ENCODE measurements around the gene EZH2. TPM values are rescaled to one million over a fixed set of nuclear protein-coding genes. Genes with fewer than 3 reads are reported as not detected.
A peak's percentile ranks its signal among the peaks of the same experiment; 100 is the strongest.

The EZH2 gene
- total and polyA plus RNA-seq, 2 donors (not counting 3 experiments of a cell fraction or from before 2014, with no cell fraction given) = 16.9 to 33.4 TPM

DNA sequence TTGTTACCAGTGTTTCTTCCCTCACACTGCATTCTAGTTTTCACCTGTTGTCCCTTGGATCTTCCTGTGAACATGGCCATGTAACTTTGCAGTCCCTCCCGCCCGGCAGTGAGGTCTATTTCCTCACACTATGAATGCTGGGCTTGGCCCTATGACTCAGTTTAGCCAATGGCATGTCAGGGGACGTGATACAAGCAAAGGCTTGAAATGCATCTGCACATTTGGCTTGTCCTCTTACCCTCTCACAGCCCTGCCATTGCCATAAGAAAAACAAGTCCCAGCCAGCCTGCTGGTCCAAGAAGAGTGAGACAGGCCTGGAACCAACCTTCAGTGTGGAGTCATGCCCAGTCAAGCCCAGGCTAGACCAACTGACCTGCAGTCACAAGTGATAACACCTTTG, 17.1 kb upstream of the EZH2 start:
- CTCF ChIA-PET = no interaction called here
- DNase-seq (ENCODE audit: low read depth, low spot score) = no peak

GRCh38 chr7:148898845-148899484, 14.9 kb upstream of the EZH2 start:
- Histone ChIP-seq H3K4me1 (ENCODE audit: control insufficient read depth, extremely low read depth, insufficient read depth, low read length) (no peaks in the 10 kb centered on the region), H3K27me3 (ENCODE audit: control insufficient read depth in 2 of 2, insufficient read depth in 2 of 2, low read length in 2 of 2) (peaks cover 2 to 6% of the 10 kb centered on the region in 2 experiments), H3K9me3 (replicated peaks; ENCODE audit: control insufficient read depth, insufficient read depth, low read length) (no peaks in the 10 kb centered on the region), H3K27ac (ENCODE audit: insufficient read depth, low read depth, low read length) (no peak overlapping the region), H3K9me1 (replicated peaks; ENCODE audit: control insufficient read depth, extremely low read depth, insufficient read depth, low read length) (no peaks in the 10 kb centered on the region), H3K79me2 (ENCODE audit: control insufficient read depth, insufficient read depth, low read length) (no peaks in the 10 kb centered on the region), H2AFZ (ENCODE audit: low read depth, low read length) (peak overlapping the region; percentile 13), H3K4me2 (ENCODE audit: insufficient read depth, low read length) (no peak overlapping the region), H4K20me1 (replicated peaks; ENCODE audit: control insufficient read depth, extremely low read depth, insufficient read depth, low read length) (no peaks in the 10 kb centered on the region), H3K9ac (replicated peaks; ENCODE audit: extremely low read depth, insufficient read depth, low read length) (no peak overlapping the region), H3K36me3 (ENCODE audit: control insufficient read depth in 2 of 2, extremely low read depth in 1 of 2, insufficient read depth in 2 of 2, low read length in 2 of 2) (no peaks in the 10 kb centered on the region), H3K4me3 (replicated peaks in 1 of 3; ENCODE audit: insufficient read depth in 1 of 3, low read depth in 1 of 3, low read length in 3 of 3) (no peak overlapping the region)
- ChIA-PET CTCF (interaction anchor here (1.4 kb wide), 1 partner anchor 9 kb away, joined by 5 read pairs; no protein-coding TSS in a partner anchor), POLR2A (no interaction called here)
- no TSS peak for BruUV-seq (replicated peaks)
- intact Hi-C loops (cut with micrococcal nuclease) = no loop called here
- no peak for TF ChIP-seq GATA2 (IDR thresholded peaks at IDR 0.05; ENCODE audit: insufficient read depth, insufficient read length, low read depth, low read length)
- TF ChIP-seq POLR2AphosphoS5 (IDR thresholded peaks at IDR 0.05; ENCODE audit: insufficient read depth, low read depth, low read length) = no peak
- no peak for TF ChIP-seq MAX (IDR thresholded peaks at IDR 0.05; ENCODE audit: insufficient read depth, insufficient read length)
- TF ChIP-seq, protein P1, sequence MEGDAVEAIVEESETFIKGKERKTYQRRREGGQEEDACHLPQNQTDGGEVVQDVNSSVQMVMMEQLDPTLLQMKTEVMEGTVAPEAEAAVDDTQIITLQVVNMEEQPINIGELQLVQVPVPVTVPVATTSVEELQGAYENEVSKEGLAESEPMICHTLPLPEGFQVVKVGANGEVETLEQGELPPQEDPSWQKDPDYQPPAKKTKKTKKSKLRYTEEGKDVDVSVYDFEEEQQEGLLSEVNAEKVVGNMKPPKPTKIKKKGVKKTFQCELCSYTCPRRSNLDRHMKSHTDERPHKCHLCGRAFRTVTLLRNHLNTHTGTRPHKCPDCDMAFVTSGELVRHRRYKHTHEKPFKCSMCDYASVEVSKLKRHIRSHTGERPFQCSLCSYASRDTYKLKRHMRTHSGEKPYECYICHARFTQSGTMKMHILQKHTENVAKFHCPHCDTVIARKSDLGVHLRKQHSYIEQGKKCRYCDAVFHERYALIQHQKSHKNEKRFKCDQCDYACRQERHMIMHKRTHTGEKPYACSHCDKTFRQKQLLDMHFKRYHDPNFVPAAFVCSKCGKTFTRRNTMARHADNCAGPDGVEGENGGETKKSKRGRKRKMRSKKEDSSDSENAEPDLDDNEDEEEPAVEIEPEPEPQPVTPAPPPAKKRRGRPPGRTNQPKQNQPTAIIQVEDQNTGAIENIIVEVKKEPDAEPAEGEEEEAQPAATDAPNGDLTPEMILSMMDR (IDR thresholded peaks at IDR 0.05; ENCODE audit: extremely low read depth in 1 of 2, insufficient read depth in 1 of 2, low read depth in 1 of 2, low read length in 2 of 2) = no peak
- DNase-seq (ENCODE audit: low read depth, low spot score) = no peak
- FAIRE-seq = no peak
- dilution Hi-C loops (cut with MboI; ENCODE audit: extremely low pct_ligation_motif_present, low sequenced_read_pairs) = no loop called here

More for the DNA sequence above, 17.1 kb upstream of the EZH2 start:
- Histone ChIP-seq H4K20me1 (replicated peaks; ENCODE audit: control insufficient read depth, extremely low read depth, insufficient read depth, low read length) (no peaks in the 10 kb centered on the region), H3K79me2 (ENCODE audit: control insufficient read depth, insufficient read depth, low read length) (no peaks in the 10 kb centered on the region), H3K4me2 (ENCODE audit: insufficient read depth, low read length) (no peak overlapping the region), H3K36me3 (ENCODE audit: control insufficient read depth in 2 of 2, extremely low read depth in 1 of 2, insufficient read depth in 2 of 2, low read length in 2 of 2) (no peaks in the 10 kb centered on the region), H3K4me3 (replicated peaks in 1 of 3; ENCODE audit: insufficient read depth in 1 of 3, low read depth in 1 of 3, low read length in 3 of 3) (no peak overlapping the region), H3K9ac (replicated peaks; ENCODE audit: extremely low read depth, insufficient read depth, low read length) (no peak overlapping the region), H2AFZ (ENCODE audit: low read depth, low read length) (no peak overlapping the region), H3K4me1 (ENCODE audit: control insufficient read depth, extremely low read depth, insufficient read depth, low read length) (no peaks in the 10 kb centered on the region), H3K9me3 (replicated peaks; ENCODE audit: control insufficient read depth, insufficient read depth, low read length) (no peaks in the 10 kb centered on the region), H3K27ac (ENCODE audit: insufficient read depth, low read depth, low read length) (no peak overlapping the region), H3K9me1 (replicated peaks; ENCODE audit: control insufficient read depth, extremely low read depth, insufficient read depth, low read length) (no peaks in the 10 kb centered on the region), H3K27me3 (ENCODE audit: control insufficient read depth in 2 of 2, insufficient read depth in 2 of 2, low read length in 2 of 2) (peaks cover 4 to 10% of the 10 kb centered on the region in 2 experiments)
- dilution Hi-C loops (cut with MboI; ENCODE audit: extremely low pct_ligation_motif_present, low sequenced_read_pairs) = no loop called here
- POLR2A ChIA-PET = no interaction called here
- no TSS peak for BruUV-seq (replicated peaks)
- no peak for FAIRE-seq
- TF ChIP-seq MYC (IDR thresholded peaks at IDR 0.05; ENCODE audit: low read depth, low read length) = no peak
- TF ChIP-seq GATA2 (IDR thresholded peaks at IDR 0.05; ENCODE audit: insufficient read depth, insufficient read length, low read depth, low read length) = no peak
- no peak for TF ChIP-seq POLR2AphosphoS5 (IDR thresholded peaks at IDR 0.05; ENCODE audit: insufficient read depth, low read depth, low read length)
- TF ChIP-seq MAX (IDR thresholded peaks at IDR 0.05; ENCODE audit: insufficient read depth, insufficient read length) = no peak
- TF ChIP-seq JUN (IDR thresholded peaks at IDR 0.05; ENCODE audit: borderline replicate concordance, insufficient read depth, insufficient read length, low read depth) = no peak
- intact Hi-C loops (cut with micrococcal nuclease) = no loop called here
